Myocyte (in vitro differentiated cells): Measurements from ENCODE around the gene BRD4. TPM values are rescaled to one million over a fixed set of nuclear protein-coding genes. Genes with fewer than 3 reads are reported as not detected.

Experiments used
- DNase-seq: peaks from one replicate; pipeline ENCODE4 v3.0.0-alpha.2; 2012; ENCODE audit warnings: low read depth
- total RNA-seq: library from RNA; depleted of rRNA; stranded (reverse); fragments of >200 nt; gene quantifications from 2 replicates; pipeline ENCODE4 v1.2.3, GENCODE V29; 2014

BRD4 gene
- total RNA-seq, 1 donor from 2014 or later, result 20.7 TPM

- DNase-seq, result peak; percentile 54
Measured at GRCh38 chr19:15250640-15250993, 81.7 kb downstream of the BRD4 start.

GRCh38 chr19:15249972-15250639, 82.2 kb downstream of the BRD4 start:
- peak; percentile 92 for DNase-seq

GRCh38 chr19:15249528-15249874, 82.8 kb downstream of the BRD4 start:
- DNase-seq, result no peak

GRCh38 chr19:15248648-15249527, 83.5 kb downstream of the BRD4 start:
- DNase-seq, result peak; percentile 88

GRCh38 chr19:15248106-15248505, 84.2 kb downstream of the BRD4 start:
- DNase-seq, result no peak

- peak; percentile 49 for DNase-seq
Measured at GRCh38 chr19:15247107-15248014, 85.0 kb downstream of the BRD4 start.

- DNase-seq, result no peak
Measured at GRCh38 chr19:15246198-15246481, 86.2 kb downstream of the BRD4 start.

- no peak for DNase-seq
Measured at GRCh38 chr19:15245370-15246197, 86.8 kb downstream of the BRD4 start.

GRCh38 chr19:15244808-15245207, 87.5 kb downstream of the BRD4 start:
- no peak for DNase-seq

- DNase-seq, result no peak
Measured at GRCh38 chr19:15244106-15244803, 88.1 kb downstream of the BRD4 start.

GRCh38 chr19:15243236-15243957, 88.9 kb downstream of the BRD4 start:
- DNase-seq, result no peak

- DNase-seq, result peak; percentile 54
Measured at GRCh38 chr19:15241259-15241910, 91.0 kb downstream of the BRD4 start.

GRCh38 chr19:15240515-15240914, 91.8 kb downstream of the BRD4 start:
- no peak for DNase-seq

GRCh38 chr19:15239337-15239949, 92.9 kb downstream of the BRD4 start:
- no peak for DNase-seq

GRCh38 chr19:15238639-15239155, 93.6 kb downstream of the BRD4 start:
- DNase-seq, result no peak

GRCh38 chr19:15237759-15238638, 94.3 kb downstream of the BRD4 start:
- no peak for DNase-seq

- no peak for DNase-seq
Measured at GRCh38 chr19:15236886-15237285, 95.5 kb downstream of the BRD4 start.
